GM18498 (cell line): ENCODE data around the gene PTAFR.
"Not testable (repeated sequence)": the region's sequence is repeated elsewhere in the genome, so short reads cannot be mapped to it uniquely, and the experiment has no call there.

Experiments
- ATAC-seq: cut with Tn5 transposase; IDR thresholded peaks from one replicate; pipeline ENCODE4 v1.9.1; 2021; ENCODE audit warnings: mild to moderate bottlenecking, moderate library complexity; ENCODE audit not compliant: unreplicated experiment

The PTAFR gene

DNA sequence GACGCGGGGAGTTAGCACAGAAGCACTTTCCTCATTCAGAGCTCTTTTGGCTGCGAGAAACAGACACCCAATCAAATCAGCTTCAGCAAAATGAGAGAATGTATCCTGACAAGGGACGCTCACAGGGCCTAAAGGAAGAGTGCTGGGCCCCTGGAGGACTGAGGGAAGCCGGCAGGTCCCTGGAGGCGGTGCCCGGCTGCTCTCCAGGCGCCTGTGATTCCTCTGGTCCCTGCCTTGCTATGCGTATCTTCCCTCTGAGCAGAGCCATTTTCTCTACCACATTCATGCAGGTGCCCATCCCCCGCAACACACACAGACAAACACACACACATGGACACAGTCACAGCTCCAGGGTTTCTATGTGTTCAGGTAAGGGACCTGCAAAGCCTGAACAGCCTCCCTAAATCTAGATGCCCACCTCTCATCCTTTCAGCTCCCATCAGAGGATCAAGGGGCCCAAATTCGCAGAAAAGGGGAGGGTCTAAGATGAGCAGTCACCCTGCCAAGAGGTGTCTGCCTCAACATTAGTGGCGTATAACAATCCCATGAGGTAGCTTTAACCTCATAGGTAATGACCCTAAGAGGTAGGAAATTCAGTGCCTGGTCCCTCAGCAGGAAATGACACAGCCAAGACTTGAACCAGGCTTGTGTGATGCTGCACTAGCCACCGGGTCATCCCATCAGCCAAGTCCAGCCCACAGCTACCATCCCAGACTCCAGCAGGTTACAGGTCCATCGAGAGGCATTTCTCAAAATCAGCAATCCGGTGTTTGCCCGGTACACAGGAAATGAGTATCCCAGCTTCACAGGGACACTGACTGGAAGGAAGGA is 29.0 kb downstream of the PTAFR start:
- no peak for ATAC-seq

DNA sequence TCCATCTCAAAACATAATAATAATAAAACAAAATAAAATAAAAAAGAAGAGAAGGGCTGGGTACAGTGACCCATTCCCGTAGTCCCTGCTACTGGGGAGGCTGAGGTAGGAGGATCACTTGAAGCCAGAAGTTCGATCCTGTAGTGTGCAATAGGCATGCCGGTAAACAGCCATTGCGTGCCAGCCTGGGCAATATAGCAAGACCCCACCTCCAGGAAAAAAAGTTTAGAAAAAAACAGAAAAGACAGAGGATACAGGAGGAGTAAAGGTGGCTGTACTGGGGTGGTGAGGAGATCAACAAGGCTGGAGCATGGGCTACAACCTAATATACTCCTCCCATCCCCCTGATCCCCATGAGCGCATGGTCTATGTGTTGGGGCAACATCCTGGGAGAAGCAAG is 30.8 kb downstream of the PTAFR start:
- ATAC-seq, result no peak

DNA sequence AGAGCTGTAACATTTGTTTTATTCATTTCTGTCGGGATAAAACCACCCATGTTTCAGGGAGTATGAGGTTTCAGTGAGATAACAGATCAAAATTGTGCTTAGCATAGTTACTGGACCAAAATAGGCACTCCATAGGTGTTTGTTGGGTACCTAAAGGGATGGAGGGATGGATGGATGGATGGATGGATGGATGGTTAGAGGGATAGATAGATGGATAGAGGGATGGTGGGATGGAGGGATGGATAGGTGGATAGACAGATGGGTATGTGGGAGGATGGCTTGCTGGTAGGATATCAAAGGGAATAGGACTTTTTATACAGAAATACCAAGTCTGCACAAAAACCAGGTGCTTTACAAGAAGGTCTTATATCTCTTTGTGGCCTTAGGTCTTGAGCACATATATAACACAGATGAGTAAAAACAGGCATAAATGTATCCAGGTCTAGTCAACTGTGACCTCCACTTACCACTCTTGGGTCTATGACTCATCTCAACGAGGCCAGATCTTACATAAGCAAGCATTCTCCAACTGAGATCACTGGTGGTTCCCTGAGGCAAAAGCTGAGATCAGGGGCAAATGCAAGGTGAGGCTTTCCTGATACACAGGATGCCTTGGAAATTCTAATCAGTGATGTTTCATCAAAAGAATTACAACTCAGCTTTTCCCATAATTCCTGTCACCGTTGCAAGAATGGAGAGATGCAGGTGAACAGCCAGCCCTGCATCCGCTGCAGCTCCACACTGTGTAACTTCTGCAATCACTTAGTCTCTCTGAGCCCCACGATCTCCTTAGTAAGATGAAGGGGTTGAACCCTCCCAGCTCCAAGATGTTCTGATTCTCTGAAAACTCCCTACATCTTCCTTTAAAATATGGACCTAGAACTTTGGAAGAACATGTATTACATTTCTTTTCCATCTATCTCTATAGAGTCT is 32.0 kb downstream of the PTAFR start:
- ATAC-seq, result peak; percentile 80

DNA sequence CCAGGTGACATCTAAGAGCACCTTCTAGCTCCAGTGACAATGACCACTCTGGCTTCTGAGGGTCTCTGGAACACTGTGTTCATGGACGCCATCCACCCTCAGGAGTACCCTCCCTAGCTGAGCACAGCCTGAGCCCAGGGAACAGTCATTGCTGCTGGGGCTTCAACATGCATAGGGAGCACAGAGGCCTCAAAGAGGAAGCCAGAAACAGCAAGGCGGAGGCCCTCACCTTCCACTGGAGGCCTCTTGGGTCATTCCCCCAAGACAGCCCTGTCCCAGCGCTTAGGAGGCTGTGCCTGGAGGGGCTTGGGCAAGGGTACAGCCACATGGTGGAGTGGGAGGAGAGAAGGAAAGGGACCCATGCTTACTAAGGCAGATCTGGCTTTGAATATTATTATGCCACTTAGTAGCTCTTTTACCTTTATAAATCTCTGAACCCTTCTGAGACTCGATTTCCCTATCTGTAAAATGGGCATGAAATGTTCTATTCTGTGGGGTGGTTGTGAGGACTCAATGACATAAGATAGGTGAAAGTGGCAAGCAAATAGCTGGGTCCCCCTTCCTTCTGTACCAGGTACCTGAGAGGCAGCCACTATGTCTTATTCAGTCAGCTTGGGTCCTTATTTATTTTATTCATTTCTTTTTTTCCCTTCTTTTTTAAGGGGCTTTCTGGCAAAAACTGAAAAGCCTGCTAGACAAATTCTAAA is 32.8 kb downstream of the PTAFR start:
- ATAC-seq, result no peak

DNA sequence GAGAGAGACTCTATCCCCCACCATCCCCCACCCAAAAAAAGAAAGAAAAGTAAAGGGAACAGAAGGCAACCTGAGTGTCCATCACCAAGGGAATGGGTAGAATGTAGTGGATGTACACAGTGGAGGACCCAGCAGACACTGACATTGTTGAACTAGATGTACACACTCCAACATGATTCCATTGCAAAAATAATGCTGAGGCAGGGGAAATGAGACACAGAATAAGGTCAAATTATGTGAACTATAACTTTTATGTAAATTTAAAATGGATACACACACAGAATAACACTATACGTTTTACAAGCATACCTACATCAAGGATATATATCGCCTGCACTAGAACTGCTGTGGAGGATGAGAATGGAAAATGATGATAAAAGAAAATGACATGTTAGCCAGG is 34.8 kb downstream of the PTAFR start:
- ATAC-seq, result no peak

DNA sequence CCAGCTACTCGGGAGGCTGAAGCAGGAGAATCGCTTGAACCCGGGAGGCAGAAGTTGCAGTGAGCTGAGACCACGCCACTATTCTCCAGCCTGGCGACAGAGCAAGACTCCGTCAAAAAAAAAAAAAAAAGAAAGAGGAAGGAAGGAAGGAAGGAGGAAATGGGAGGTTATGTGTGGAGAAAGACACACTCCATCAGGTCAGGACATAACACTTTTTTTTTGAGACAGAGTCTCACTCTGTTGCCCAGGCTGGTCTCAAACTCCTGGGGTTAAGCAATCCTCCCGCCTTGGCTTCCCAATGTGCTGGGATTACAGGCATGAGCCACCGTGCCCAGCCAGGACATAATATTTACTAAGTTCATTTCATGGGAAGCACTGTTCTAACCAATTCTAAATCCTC is 36.6 kb downstream of the PTAFR start:
- not testable (repeated sequence) for ATAC-seq

DNA sequence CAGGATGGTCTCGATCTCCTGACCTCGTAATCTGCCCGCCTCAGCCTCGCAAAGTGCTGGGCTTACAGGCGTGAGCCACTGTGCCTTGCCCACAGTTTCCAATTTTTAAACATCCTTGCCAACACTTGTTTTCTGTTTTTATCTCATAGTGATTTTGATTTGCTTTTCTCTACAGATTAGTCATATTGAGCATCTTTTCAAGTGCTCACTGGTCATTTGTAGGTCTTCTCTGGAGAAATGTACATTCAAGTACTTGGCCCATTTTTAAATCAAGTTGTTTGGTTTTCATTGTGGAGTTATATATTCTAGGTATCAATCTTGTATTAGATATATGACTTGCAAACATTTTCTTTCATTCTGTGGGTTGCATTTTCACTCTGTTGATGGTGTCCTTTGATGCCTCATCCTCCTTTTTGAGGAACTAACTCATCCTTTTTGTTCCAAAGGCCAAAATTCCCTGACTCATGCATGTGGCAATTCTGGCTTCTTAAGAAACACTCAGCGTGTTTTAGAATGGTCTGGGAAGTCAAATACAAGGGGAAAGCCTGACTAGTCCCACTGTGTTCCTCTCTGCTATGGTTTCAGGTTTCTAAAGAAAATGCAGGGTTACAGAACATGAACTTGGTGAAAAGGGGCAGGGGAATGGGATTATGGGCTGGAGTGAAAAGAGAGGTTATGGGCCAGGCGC is 37.3 kb downstream of the PTAFR start:
- ATAC-seq, result no peak

DNA sequence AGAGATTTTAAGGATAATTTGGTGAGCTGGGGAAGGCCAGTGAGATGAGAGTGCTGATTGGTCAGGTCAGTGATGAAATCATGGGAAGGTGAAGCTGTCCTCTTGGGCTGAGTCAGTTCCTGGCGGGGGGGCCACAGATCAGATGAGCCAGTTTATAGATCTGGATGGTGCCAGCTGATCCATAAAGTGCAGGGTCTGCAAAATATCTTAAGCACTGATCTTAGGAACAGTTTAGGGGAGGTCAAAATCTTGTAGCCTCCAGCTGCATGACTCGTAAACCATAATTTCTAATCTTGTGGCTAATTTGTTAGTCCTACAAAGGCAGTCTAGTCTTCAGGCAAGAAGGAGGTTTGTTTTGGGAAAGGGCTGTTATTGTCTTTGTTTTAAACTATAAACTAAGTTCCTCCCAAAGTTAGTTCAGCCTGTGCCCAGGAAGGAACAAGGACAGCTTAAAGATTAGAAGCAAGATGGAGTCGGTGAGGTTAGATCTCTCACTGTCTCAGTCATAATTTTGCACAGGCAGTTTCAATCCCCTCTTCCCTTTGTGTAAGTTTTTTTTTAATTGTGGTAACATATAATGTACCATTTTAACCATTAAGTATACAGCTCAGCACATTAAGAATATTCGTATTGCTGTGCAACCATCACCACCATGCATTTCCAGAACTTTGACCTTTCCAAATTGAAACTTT is 39.4 kb downstream of the PTAFR start:
- ATAC-seq, result no peak

DNA sequence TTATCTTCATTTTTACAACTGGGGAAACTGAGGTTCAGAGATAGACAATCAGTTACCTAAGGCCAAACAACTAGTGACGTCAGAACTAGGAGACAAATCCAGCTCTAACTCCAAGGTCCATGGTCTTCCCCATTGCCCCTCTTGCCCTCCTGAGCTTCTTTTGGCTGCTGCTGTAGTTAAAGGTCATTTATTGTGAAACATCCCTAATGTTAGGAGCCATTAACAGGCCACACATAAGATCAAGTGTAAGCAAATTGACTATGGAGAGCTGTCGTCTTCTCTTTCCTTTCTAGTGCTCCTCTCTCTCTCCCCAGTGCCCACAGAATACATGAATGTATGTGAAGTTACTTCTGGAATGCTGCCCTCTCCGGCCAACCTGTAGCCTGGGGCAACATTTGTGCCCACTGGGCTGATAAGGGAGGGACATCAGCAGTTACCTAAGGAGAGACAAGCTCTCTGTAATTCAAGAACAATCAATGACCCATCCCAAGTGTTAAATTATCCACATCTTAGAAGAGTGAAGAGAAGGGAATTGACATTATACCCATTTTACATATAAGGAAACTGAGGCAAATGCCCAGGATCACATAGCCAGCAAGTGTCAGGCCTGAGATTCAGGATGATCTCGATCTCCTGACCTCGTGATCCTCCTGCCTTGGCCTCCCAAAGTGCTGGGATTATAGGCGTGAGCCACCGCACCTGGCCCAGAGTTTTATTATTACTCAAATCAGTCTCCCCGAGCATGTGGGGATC is 40.1 kb downstream of the PTAFR start:
- no peak for ATAC-seq

DNA sequence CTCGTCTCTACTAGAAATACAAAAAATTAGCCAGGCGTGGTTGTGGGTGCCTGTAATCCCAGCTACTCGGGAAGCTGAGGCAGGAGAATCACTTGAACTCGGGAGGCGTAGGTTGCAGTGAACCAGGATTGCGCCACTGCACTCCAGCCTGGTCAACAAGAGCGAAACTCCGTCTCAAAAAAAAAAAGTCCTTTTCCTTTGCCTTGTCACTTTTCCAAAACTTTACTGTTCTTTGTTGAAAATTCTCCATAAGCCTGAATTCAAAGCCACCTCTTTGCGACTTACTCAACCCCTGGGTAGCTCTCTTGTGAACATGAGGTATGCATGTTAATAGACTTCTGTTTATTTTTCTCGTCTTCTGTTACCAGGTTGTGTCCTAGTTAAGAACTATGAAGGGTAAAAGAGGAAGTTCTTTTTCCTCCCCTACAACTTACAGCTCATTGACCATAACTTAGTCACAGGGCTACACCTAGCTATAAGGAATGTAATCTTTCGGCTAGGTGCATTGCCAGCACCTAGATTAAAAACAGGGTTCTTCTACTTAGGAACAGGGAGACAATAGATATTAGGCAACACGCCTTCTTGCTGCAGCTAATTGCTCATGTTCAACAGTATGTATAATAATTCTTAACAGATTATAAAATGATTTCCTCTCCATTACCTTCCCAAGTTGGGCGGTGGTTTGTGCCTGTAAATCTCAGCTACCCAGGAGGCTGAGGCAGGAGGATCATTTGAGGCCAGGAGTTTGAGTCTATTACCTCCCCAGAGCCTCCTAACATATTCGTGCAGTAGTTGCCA is 40.9 kb downstream of the PTAFR start:
- no peak for ATAC-seq

DNA sequence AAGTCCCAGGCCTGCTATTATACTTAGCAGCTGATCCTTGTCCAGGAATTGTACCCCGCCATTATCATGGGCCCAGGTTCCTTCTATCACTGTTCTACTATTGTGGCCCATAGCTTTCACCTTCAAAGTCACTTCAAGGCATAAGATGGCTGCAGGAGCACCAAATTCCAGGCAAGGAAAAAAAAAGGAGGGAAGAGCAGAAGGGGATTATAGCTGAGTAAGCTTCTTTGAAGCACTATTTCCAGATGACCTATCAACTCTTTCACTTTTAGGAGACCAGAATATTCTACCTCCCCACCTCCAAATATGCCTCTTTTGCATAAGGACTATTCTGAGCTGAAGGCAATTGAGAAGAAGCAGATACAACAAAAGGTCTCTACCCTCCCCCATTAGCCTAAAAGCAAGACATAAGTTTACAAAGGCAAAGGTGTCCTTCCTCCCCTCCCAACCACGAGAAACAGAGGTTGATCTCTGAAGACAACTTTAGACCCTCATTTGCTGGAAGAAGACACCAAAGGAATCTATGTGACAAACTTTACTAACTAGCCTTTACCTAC is 41.8 kb downstream of the PTAFR start:
- ATAC-seq, result no peak

DNA sequence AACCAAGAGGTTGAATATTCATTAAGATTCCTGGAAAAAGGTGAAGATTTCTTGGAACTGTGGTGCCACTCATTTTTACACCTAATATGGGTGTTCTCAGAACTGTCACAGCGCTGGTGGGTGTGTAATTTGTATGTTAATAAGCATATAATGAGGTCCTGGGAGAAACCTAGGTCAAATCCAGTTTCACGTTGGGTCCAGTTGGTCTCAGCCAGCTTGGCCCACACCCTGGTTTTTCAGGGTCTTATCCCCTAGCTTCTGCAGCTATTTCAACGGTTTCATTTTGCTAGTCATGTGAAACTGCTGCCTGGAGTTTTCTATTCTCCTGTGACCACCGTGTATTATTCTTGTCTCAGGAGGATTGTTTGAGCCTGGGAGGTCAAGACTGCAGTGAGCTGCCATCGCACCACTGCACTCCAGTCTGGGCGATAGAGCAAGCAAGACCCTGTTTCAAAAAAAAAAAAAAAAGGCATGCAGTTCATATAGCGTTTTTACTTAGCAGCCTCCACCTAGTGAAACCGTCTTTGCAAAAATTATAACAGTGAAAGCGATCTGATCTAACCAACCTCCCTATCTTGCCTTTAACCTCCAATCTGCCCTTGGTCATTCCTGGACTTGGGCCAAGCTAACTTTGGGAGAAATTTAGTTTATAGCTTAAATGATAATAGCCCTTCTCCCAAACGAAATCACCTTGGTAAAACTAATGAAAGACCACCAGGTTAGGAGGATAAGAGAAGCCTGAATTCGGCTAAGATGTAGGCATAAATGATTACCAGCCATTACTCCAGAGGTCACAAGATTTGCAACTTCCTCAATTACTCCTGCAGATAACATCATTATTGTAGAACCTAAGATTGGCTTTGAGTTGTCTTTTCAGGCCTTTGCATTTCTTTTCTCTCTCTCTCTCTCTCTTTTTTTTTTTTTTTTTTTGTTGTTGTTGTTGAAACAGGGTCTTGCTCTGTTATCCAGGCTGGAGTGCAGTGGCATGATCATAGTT is 44.0 kb downstream of the PTAFR start:
- no peak for ATAC-seq

DNA sequence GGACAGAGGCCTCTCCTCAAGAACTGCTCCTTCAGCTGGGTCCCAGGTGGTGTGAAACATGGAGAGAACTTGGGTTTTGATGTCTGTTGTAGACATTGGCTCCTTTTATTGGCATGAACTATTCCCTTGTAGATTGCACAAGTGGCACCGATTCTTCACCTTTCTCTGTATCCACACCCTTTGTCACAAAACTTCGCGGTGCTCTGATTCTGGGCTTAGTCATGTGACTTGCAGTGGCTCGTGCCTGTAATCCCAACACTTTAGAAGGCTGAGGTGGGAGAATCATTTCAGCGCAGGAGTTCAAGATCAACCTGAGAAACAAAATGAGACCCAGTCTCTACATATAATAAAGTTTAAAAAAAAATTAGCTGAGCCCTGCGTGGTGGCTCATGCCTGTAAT is 45.6 kb downstream of the PTAFR start:
- ATAC-seq, result no peak

DNA sequence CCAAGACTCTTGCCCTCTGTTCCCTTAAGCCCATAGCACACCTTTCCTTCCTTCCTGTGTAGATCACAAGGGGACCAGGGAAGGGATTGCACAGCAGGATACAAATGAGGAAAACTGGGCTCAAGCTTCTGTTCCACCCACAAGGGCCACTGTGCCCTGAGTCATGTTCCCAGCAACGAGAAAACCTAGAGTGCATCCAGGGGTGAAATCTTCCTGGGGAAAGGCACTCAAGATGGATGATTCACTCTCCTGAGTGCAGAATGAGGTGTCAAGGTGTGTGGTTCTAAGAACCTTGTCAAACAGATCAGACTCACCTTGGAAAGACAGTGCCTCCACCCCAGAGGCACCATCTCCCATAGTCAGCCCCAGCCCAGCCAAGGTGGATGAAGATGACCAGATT is 47.3 kb downstream of the PTAFR start:
- ATAC-seq, result no peak

DNA sequence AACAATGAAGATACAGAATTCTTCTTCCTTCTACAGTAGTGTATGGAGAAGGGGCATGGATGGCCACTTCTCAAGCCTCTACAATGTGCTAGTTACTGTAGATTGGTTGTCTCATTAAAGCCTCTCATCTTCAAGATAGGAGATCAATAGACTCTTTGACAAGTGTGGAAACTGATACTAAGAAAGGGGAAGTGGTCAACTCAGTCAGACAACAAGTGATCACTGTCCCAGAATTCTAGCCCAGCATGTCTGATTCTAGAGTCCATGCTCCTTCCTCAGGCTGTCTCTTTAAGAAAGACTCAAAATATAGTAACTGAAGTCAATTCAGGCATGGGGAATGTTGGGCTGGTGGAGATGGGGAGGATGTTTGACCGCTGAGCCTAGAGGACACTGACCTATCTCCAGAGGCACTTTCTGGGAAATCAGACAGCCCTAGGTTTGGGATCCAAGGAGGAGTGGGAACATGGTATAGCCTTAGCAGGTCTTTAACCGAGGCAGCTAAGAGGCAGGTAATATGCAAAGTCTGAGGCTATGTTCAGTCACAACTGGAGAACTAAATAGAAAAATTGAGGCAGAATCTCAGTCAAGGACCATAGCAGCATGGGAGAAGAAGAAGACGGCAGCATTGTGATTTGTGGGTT is 48.8 kb downstream of the PTAFR start:
- peak; percentile 83 for ATAC-seq

DNA sequence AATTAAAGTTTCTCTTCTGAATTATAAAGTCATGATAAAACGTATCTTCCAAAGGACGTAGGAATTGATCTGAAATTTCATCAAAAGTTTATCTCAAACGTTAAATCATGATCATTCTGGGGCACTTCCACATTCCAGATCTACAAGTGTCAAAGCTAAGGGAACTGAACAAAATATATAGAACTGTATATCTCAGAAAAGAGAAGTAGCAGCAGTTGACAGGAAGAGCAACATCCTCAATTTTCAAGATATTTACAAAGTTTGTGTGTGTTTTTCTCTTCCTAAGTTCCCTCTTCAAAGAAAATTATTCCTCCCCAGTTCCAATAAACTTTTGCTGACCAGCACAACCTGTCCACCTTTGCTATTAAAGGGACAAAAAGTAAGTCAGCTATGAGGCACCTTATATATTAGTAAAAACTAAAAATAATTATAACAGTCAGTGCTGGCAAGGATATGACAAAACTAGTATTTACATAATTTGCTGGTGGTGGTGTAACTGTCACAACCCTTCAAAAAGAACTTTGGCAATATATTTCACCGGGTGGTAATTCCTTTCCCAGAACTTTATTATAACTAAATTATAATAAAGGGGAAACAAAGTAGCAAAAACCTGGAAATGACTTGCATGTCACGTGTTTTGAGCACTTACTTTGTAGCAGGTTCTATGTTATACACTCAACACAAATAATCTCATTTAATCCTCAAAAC is 49.6 kb downstream of the PTAFR start:
- ATAC-seq, result no peak
